ENCODE results near the gene HYAL3. TPM values are rescaled to one million over a fixed set of nuclear protein-coding genes. Genes with fewer than 3 reads are reported as not detected.

The HYAL3 gene
- total and polyA plus RNA-seq, 11 donors, result 1.0 to 3.2 (median 1.6) TPM

- no peak overlapping the region for H3K4me3 ChIP-seq
- H3K36me3 ChIP-seq, result no peaks in the 10 kb centered on the region
- H3K9me3 ChIP-seq, result no peaks in the 10 kb centered on the region
- intact Hi-C loops (cut with DNase I), result loop anchor here (2.0 to 10.0 kb wide), 6 partner anchors 43 to 149 kb away; partner anchors contain the start of genes HYAL2 (in 2 of the 10) and TUSC2 (in 2 of the 10)
- TF ChIP-seq CTCF (IDR thresholded peaks at IDR 0.05), result no peak
- no peak for TF ChIP-seq POLR2A (IDR thresholded peaks at IDR 0.05)
- WGBS, 4 donors, result 84 to 86% (median 86%) methylated on average over 10 of the region's 10 CpGs
- H3K27ac ChIP-seq, result peak overlapping the region in 1 of 12 donors; percentile 100
- peaks cover 0 to 58% (median 33%) of the 10 kb centered on the region in 12 donors for H3K4me1 ChIP-seq
- ATAC-seq (no peak), DNase-seq (peak in 1 of 5 donors; percentile 24)
- peaks cover 0 to 43% (median 6%) of the 10 kb centered on the region in 9 donors for H3K27me3 ChIP-seq
Observed at GRCh38 chr3:50271314-50271936, 27.8 kb downstream of the HYAL3 start.

- TF ChIP-seq CTCF (IDR thresholded peaks at IDR 0.05) (no peak), POLR2A (IDR thresholded peaks at IDR 0.05) (no peak)
- DNase-seq, result peak in 1 of 5 donors; percentile 26
Observed at GRCh38 chr3:50270422-50271224, 28.6 kb downstream of the HYAL3 start.

GRCh38 chr3:50269977-50270413, 29.2 kb downstream of the HYAL3 start:
- intact Hi-C loops (cut with DNase I), result loop anchor here (2.0 to 10.0 kb wide), 7 partner anchors 39 to 148 kb away; partner anchors contain the start of genes HYAL2 (in 2 of the 10) and TUSC2 (in 2 of the 10)
- TF ChIP-seq CTCF (IDR thresholded peaks at IDR 0.05) (no peak), POLR2A (IDR thresholded peaks at IDR 0.05) (no peak)
- H3K36me3 ChIP-seq, result no peaks in the 10 kb centered on the region
- peaks cover 0 to 67% (median 47%) of the 10 kb centered on the region in 12 donors for H3K4me1 ChIP-seq
- 88 to 90% (median 90%) methylated on average over 5 to 8 of the region's 8 CpGs for WGBS, 4 donors
- H3K9me3 ChIP-seq, result no peaks in the 10 kb centered on the region
- H3K27me3 ChIP-seq, result peaks cover 0 to 28% (median under 1%) of the 10 kb centered on the region in 9 donors
- H3K4me3 ChIP-seq, result peak overlapping the region in 4 of 12 donors; percentile 1 to 71 (median 34)
- H3K27ac ChIP-seq, result peak overlapping the region in 6 of 12 donors; percentile 32 to 100 (median 94)
- DNase-seq, result no peak
- ATAC-seq, result no peak

More at GRCh38 chr3:50270422-50271224, 28.6 kb downstream of the HYAL3 start:
- Histone ChIP-seq H3K36me3 (no peaks in the 10 kb centered on the region), H3K4me3 (peak overlapping the region in 3 of 12 donors; percentile 1 to 71 (median 59)), H3K4me1 (peaks cover 0 to 65% (median 41%) of the 10 kb centered on the region in 12 donors), H3K9me3 (no peaks in the 10 kb centered on the region), H3K27ac (peak overlapping the region in 2 of 12 donors; percentile 95 to 100), H3K27me3 (peaks cover 0 to 35% (median 6%) of the 10 kb centered on the region in 9 donors)
- 75 to 90% (median 87%) methylated on average over 17 to 19 of the region's 19 CpGs for WGBS, 4 donors
- intact Hi-C loops (cut with DNase I), result loop anchor here (2.0 to 10.0 kb wide), 6 partner anchors 42 to 148 kb away; partner anchors contain the start of genes HYAL2 (in 2 of the 10) and TUSC2 (in 2 of the 10)
- no peak for ATAC-seq
